Measurements from ENCODE around the gene RAB11A.

Gene RAB11A

DNA sequence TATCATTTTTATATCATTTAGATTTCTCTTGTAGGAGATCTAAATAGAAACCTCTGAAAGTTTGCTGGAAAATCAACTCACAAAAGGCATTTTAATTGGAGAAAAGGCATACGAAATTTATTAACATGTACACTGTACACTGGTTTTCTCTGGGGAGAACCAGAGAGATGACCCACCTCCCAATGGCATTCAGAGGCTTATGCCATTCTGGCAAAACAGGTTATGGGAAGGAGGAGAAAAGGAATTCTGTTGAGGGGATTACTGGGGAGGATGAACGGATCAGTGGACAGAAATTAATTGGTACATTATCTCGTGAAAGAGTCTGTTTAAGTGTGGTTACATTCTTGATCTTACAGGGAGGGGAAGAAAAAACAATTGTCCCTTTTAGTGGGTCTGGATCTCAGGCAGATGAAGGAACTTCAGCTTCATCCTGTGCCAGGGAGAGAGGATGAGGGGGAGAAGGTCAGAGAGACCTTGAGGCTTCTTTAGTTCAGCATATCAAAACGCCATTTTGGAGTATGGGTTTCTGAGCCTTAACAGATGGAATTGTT, 16.5 kb downstream of the RAB11A start:
- no peak for DNase-seq (ENCODE audit: low read depth in 3 of 3)

GRCh38 chr15:65887565-65887964, 18.3 kb downstream of the RAB11A start:
- DNase-seq (ENCODE audit: low read depth in 3 of 3) = no peak

DNA sequence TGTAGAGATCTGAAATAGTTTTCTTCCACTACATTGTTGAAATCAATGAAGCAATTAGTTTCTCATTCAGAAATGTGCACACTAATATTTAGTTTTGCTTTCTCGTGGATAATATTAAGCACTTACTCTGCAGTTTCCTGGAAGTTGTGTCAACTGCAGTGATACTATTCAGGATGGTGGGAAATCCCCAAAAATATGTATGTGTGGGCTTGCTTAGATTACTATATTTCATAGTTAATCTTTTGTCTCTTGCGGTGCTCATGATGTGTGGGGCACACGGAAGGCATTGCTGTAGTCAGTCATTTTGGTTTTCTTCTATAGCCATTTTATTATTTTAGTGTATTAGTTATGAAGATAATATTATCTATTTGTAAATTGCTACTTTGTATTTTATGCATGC, 19.7 kb downstream of the RAB11A start:
- DNase-seq (ENCODE audit: low read depth in 3 of 3) = no peak

DNA sequence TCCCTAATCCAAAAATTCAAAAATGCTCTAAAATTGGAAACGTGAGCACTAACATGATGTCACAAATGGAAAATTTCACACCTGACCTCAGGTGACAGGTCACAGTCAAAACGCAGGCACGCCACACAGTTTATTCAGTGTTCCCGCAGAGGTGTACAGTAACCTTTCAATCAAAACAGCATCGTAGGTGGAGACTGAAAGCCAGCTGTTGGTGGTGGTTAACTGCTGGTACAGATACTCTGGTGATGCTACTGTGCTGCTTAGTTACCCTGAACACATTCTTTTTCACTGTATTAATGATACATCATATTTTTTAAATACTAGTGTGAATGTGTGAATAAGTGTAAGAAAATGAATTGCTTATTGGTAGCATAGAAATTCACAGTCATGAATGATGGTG, 23.8 kb downstream of the RAB11A start:
- DNase-seq (ENCODE audit: low read depth in 3 of 3) = no peak

DNA sequence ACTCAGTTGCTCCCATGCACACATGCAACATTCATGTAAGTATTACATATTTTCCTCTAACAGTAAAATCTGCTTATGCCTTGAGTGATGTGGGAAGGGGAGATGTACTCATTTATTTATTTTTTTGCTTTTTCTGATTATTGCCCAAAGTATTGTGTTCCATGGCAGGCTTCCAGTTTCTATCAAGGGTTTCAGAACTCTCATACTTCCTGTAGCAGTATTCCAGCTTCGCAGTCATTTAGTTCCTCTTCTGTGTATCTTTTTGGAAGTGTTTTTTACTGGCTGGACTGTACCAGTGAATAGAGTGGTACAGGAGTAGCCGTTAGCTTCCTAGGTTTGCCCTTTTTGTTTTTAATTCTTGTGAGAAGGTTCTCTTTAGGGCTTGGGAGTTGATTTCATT, 26.9 kb downstream of the RAB11A start:
- DNase-seq (ENCODE audit: low read depth in 3 of 3) = no peak

GRCh38 chr15:65900488-65900887, 31.2 kb downstream of the RAB11A start:
- no peak for DNase-seq (ENCODE audit: low read depth in 3 of 3)

DNA sequence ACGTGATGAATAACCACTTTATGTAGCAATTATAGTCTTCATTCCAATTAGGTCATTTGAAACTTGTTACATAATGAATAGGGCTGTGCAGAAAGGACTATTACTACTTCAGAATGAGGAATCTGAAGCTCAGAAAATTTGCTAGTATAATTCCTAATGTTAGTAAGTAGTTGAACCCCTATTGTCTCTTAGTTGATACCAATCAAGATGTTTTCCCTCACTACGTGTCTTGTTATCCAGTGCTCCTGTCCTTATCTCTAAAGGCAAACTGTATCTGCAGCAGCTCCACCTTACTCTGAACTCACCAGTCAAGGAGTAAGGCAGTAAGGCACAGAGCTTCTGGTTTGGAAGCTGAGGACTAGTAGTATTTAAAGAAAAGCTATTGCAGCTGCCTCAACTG, 32.0 kb downstream of the RAB11A start:
- no peak for DNase-seq (ENCODE audit: low read depth in 3 of 3)

DNA sequence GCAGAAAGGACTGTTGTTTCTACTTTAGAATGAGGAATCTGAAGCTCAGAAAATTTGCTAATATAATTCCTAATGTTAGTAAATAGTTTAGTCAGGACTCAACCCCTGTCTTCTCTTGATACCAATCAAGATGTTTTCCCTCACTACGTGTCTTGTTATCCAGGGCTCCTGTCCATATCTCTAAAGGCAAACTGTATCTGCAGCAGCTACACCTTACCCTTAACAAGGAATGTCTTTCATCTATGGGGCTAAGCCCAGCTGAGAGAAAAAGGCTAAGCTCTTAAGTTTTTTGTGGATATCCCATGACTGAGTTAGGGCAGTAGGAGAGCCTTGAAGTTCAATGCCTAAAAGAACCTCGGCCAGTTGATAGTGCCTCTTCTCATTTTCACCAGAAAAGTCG, 32.5 kb downstream of the RAB11A start:
- DNase-seq (ENCODE audit: low read depth in 3 of 3) = no peak

- DNase-seq (ENCODE audit: low read depth in 3 of 3) = no peak
These were observed 33.1 kb downstream of the RAB11A start for GRCh38 chr15:65902373-65902772.

GRCh38 chr15:65903296-65904073, 34.2 kb downstream of the RAB11A start:
- DNase-seq (ENCODE audit: low read depth in 3 of 3) = no peak

- DNase-seq (ENCODE audit: low read depth in 3 of 3) = no peak
These were observed 35.0 kb downstream of the RAB11A start for GRCh38 chr15:65904301-65904700.

GRCh38 chr15:65906396-65906795, 37.1 kb downstream of the RAB11A start:
- DNase-seq (ENCODE audit: low read depth in 3 of 3) = no peak

DNA sequence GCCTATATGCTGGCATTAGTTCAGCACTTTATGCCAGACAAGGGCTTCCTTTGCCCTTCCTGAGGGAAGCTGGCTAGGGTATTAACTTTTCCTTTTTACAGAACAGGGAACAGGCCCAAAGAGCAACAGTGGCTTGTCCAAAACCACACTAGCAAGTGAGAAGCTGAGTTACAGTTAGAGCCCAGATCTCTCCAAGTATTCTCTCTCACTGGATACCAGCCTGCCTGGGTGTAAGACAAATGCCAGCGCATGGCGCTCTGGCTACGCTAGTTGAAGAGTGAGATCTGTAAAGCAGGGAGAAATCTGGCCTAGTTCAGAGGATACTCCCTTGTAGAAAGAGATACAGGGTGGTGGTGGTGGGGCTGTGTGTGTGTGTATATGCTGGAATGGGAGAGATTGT, 38.4 kb downstream of the RAB11A start:
- DNase-seq (ENCODE audit: low read depth in 3 of 3) = no peak

- no peak for DNase-seq (ENCODE audit: low read depth in 3 of 3)
These were observed 39.6 kb downstream of the RAB11A start for GRCh38 chr15:65908876-65909275.

DNA sequence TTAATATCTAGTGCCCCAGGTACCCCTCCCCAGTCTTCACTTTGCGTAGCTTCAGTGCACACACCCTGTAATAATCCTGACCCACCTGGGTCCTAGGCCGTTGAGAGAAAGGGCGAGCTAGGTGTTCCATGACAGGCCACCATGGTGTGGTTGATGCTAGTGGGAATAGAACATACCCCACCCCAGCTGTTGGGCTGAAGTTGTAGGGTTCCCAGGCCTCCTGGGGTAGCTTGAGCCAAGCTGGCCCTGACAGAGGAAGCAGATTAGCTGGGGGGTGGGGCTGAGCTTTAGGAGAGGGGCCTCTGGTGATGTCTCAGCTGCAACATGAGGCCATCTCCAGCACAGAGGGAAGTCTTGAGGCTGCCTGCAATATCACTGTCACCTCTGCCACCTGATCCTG, 40.5 kb downstream of the RAB11A start:
- no peak for DNase-seq (ENCODE audit: low read depth in 3 of 3)

DNA sequence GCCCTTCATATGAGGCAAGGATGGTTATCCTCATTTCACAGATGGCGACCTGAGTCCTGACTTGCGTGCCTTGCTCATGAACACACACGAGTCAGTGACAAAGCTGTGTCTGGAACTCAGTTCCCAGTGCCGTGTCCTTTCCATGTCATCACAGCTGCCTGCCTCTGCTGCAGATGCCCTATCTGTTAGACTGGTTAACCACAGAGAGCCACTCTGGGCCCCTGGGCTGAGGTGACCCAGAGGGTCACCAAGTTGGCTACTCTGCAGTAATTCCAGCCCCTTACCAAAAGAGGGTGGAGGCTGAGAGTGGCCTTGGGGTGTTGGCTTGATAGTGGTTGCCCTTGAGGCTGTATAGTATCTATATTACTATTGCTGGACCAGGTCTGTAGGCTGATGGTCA, 41.0 kb downstream of the RAB11A start:
- no peak for DNase-seq (ENCODE audit: low read depth in 3 of 3)

DNA sequence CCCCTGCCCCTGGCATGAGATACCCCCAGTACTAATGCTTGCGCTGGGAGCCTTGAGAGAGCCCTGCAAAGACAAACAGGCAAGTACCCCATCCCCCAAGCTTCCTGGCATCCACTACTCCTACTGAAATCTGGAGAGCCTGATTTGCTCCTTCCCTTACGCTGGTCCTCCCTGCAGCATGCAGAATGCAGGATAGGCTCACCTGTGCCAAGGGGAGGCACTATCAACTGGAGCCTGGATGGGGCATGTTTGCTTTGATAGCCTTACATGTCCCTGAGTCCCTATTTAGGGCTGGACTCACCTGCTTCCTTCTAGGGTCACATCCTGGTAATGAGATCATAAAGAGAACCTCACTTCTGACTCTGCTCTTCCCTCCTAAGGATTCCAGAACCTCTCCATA, 42.9 kb downstream of the RAB11A start:
- no peak for DNase-seq (ENCODE audit: low read depth in 3 of 3)

GRCh38 chr15:65913631-65914199, 44.4 kb downstream of the RAB11A start:
- no peak for DNase-seq (ENCODE audit: low read depth in 3 of 3)

- no peak for DNase-seq (ENCODE audit: low read depth in 3 of 3)
These were observed 45.1 kb downstream of the RAB11A start for GRCh38 chr15:65914386-65914785.

- DNase-seq (ENCODE audit: low read depth in 3 of 3) = no peak
These were observed 46.0 kb downstream of the RAB11A start for GRCh38 chr15:65914981-65915925.

DNA sequence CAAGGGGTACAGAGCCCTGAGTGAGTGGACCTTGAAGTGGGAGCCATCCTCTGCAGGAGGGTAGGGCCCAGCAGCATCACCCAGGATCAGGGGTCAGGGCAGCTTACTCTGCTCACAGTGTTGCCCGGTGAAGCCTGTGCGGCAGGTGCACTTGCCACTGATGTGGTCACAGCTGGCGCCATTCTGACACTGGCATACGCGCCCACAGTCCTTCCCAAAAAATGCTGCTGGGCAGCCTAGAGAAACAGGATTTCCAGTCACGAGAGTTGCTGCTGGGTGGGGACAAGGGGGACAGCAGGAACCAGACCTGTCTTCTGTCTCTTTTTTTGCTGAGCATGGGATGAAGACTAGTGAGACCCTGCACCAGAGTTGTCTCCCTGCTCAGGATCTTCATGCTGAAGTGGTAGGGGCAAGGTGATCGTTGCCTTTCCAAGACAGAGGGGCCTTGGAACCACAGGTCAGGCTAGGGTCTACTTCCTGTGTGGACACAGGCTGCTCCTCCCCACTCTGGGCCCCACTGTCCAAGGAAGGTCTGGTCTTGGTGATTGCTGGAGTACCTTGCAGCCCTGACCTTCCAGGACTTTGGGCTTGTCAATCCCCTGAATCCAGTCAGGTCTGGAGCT, 46.9 kb downstream of the RAB11A start:
- no peak for DNase-seq (ENCODE audit: low read depth in 3 of 3)

Measured in stimulated activated CD4-positive, alpha-beta T cell treated with anti-CD3 and anti-CD28 coated beads, TNF-alpha, amount 100 ng/mL, for 48 hours (primary cell).